Right lobe of liver (tissue), 6 donors: Measurements from ENCODE around the gene AGAP9. TPM values are rescaled to one million over a fixed set of nuclear protein-coding genes. Genes with fewer than 3 reads are reported as not detected.
"Not testable (repeated sequence)": the region's sequence is repeated elsewhere in the genome, so short reads cannot be mapped to it uniquely, and the experiment has no call there.

Experiments
- ATAC-seq, 4 donors: fragments of 200-7000 bp; cut with Tn5 transposase; one replicate each; pipeline ENCODE4 v1.9.1; 2020; ENCODE audit warnings: mild to moderate bottlenecking in 4 of 4, moderate library complexity in 4 of 4
- DNase-seq, 3 donors: peaks; one replicate each; pipeline ENCODE4 v3.0.0-alpha.2; 2020
- H3K27ac ChIP-seq, 3 donors: fragments of 200-600 bp; one replicate each; pipeline ENCODE4 v1.8.0; 2022
- H3K27me3 ChIP-seq, 2 donors: fragments of 200-600 bp; one replicate each; pipeline ENCODE4 v1.8.0; 2022
- H3K36me3 ChIP-seq, 4 donors: fragments of 200-600 bp; sonication (generic) in 1 of 4; one replicate each; pipeline versions ENCODE4 v1.5.1 to v1.8.0; 2017 to 2022; ENCODE audit warnings: control low read depth in 1 of 4
- H3K4me1 ChIP-seq, 4 donors: fragments of 200-600 bp; sonication (generic) in 1 of 4; one replicate each; pipeline versions ENCODE4 v1.5.1 to v1.8.0; 2017 to 2022; ENCODE audit warnings: control low read depth in 1 of 4
- H3K4me3 ChIP-seq, 3 donors: fragments of 200-600 bp; one replicate each; pipeline ENCODE4 v1.8.0; 2022
- H3K9me3 ChIP-seq, 4 donors: fragments of 200-600 bp; sonication (generic) in 1 of 4; one replicate each; pipeline versions ENCODE4 v1.5.1 to v1.8.0; 2017 to 2022; ENCODE audit warnings: control low read depth in 1 of 4
- WGBS: methylation state at CpG from one replicate; pipeline ENCODE4 v1.1.6; 2018; ENCODE audit warnings: low coverage, low lambda C conversion rate; ENCODE audit not compliant: insufficient coverage; ENCODE audit errors: missing lambda C conversion rate; 5-methylcytosine and 5-hydroxymethylcytosine counted together
- intact Hi-C, 2 donors: fragments of 100-400 bp; cut with DNase I; formaldehyde crosslinking; loops; one replicate each; pipeline versions ENCODE4 v1.11.2 to v1.14.1; 2022
- total RNA-seq, 6 experiments: library from RNA; depleted of rRNA in 2 of 6; stranded (reverse); fragments of >200 nt in 2 of 6; fragmentation: NEBNext Ultra II Directional in 3 of 6; extraction: Animal tissue kit (Norgen Biotek cat#: 25700) in 3 of 6; gene quantifications; one replicate each; pipeline versions ENCODE4 v1.1.0 to v1.2.4, GENCODE V29; 2016 to 2023
- donor health status: DM: no; HTN: yes; CAD: no.
- donor health status: DM: no; HTN: no; CAD: no.
- donor health status: DM: no; HTN: no; CAD: no.
- donor health status: DM: no; HTN: yes; CAD: no.
- donor health status: DM: no; HTN: yes; CAD: no.

The AGAP9 gene
- total RNA-seq, 6 experiments from 2014 or later: 6.1 to 13.3 (median 8.7) TPM

- intact Hi-C loops, H3K4me1 ChIP-seq, ATAC-seq, H3K27ac ChIP-seq, H3K9me3 ChIP-seq, H3K36me3 ChIP-seq, H3K4me3 ChIP-seq, DNase-seq, H3K27me3 ChIP-seq: not testable (repeated sequence)
- no CpG with 5 or more reads among the region's 7 CpGs for WGBS
Observed at GRCh38 chr10:47473516-47473915, 49.9 kb downstream of the AGAP9 start.

- H3K36me3 ChIP-seq, intact Hi-C loops, H3K4me1 ChIP-seq, DNase-seq, H3K27ac ChIP-seq, H3K4me3 ChIP-seq, H3K27me3 ChIP-seq, H3K9me3 ChIP-seq, ATAC-seq: not testable (repeated sequence)
- WGBS: no CpG with 5 or more reads among the region's 3 CpGs
Observed at GRCh38 chr10:47472647-47473046, 50.8 kb downstream of the AGAP9 start.

- H3K27me3 ChIP-seq, H3K4me3 ChIP-seq, H3K9me3 ChIP-seq, H3K36me3 ChIP-seq, H3K4me1 ChIP-seq, H3K27ac ChIP-seq, intact Hi-C loops, DNase-seq: not testable (repeated sequence)
- peak in 1 of 4 donors; percentile 26 for ATAC-seq
- WGBS: no CpG with 5 or more reads among the region's 5 CpGs
Observed at GRCh38 chr10:47472072-47472471, 51.4 kb downstream of the AGAP9 start.

- H3K9me3 ChIP-seq, H3K4me3 ChIP-seq, intact Hi-C loops, ATAC-seq, H3K4me1 ChIP-seq, H3K36me3 ChIP-seq, H3K27ac ChIP-seq, H3K27me3 ChIP-seq: not testable (repeated sequence)
- WGBS: no CpG with 5 or more reads among the region's 20 CpGs
- peak in 1 of 3 donors; percentile 43 for DNase-seq
Observed at GRCh38 chr10:47468731-47469528, 54.5 kb downstream of the AGAP9 start.

- intact Hi-C loops, H3K4me1 ChIP-seq, H3K9me3 ChIP-seq, DNase-seq, H3K27me3 ChIP-seq, H3K36me3 ChIP-seq, H3K27ac ChIP-seq, H3K4me3 ChIP-seq, ATAC-seq: not testable (repeated sequence)
- no CpG with 5 or more reads among the region's 7 CpGs for WGBS
Observed at GRCh38 chr10:47467957-47468356, 55.5 kb downstream of the AGAP9 start.

- H3K27ac ChIP-seq, ATAC-seq, H3K4me1 ChIP-seq, H3K4me3 ChIP-seq, H3K36me3 ChIP-seq, H3K27me3 ChIP-seq, intact Hi-C loops, H3K9me3 ChIP-seq: not testable (repeated sequence)
- 90% methylated on average over 2 of the region's 5 CpGs for WGBS
- peak in 1 of 3 donors; percentile 45 for DNase-seq
Observed at GRCh38 chr10:47467458-47467857, 56.0 kb downstream of the AGAP9 start.

- ATAC-seq, H3K9me3 ChIP-seq, DNase-seq, H3K36me3 ChIP-seq, H3K27me3 ChIP-seq, H3K4me1 ChIP-seq, H3K4me3 ChIP-seq, H3K27ac ChIP-seq, intact Hi-C loops: not testable (repeated sequence)
- WGBS: 69% methylated on average over 8 of the region's 14 CpGs
Observed at GRCh38 chr10:47465216-47465917, 58.1 kb downstream of the AGAP9 start.

- H3K4me3 ChIP-seq, H3K36me3 ChIP-seq, H3K27ac ChIP-seq, H3K27me3 ChIP-seq, intact Hi-C loops, DNase-seq, H3K9me3 ChIP-seq, H3K4me1 ChIP-seq: not testable (repeated sequence)
- no CpG with 5 or more reads among the region's 9 CpGs for WGBS
- ATAC-seq: peak; percentile 16 to 69 (median 35)
Observed at GRCh38 chr10:47462577-47463358, 60.7 kb downstream of the AGAP9 start.
